DMS153 (cell line): Measurements from ENCODE around the gene MAGEB17.
A peak's percentile ranks its signal among the peaks of the same experiment; 100 is the strongest.

ENCODE experiments used
- DNase-seq: peaks from one replicate; lab custom pipeline; 2025; lab: John Stamatoyannopoulos, UW

MAGEB17 gene

GRCh38 chrX:16210061-16210460 is 42.8 kb downstream of the MAGEB17 start:
- DNase-seq, result no peak

GRCh38 chrX:16212024-16212423 is 44.7 kb downstream of the MAGEB17 start:
- no peak for DNase-seq

- peak; percentile 1 for DNase-seq
Measured at GRCh38 chrX:16212436-16212835, 45.2 kb downstream of the MAGEB17 start.

GRCh38 chrX:16213961-16214360 is 46.7 kb downstream of the MAGEB17 start:
- no peak for DNase-seq

GRCh38 chrX:16215660-16216059 is 48.4 kb downstream of the MAGEB17 start:
- DNase-seq, result no peak
